Choroid plexus epithelial cell (primary cell): ENCODE results near the gene SPINK13.
"Not testable (repeated sequence)": the region's sequence is repeated elsewhere in the genome, so short reads cannot be mapped to it uniquely, and the experiment has no call there.

Source experiments
- DNase-seq: peaks from one replicate; pipeline ENCODE4 v3.0.0-alpha.2; 2010; ENCODE audit warnings: low read depth
- H3K4me3 ChIP-seq: 2 replicates; pipeline ENCODE4 v1.5.1; 2011; ENCODE audit warnings: low read depth, mild to moderate bottlenecking, control low read depth, low read length, moderate library complexity
- TF ChIP-seq, protein P1 (sequence below): conservative IDR thresholded peaks from 2 replicates; pipeline ENCODE4 v1.5.1; 2011; ENCODE audit warnings: low read depth, mild to moderate bottlenecking, control low read depth, inconsistent platforms, low read length, moderate library complexity

Gene SPINK13

DNA sequence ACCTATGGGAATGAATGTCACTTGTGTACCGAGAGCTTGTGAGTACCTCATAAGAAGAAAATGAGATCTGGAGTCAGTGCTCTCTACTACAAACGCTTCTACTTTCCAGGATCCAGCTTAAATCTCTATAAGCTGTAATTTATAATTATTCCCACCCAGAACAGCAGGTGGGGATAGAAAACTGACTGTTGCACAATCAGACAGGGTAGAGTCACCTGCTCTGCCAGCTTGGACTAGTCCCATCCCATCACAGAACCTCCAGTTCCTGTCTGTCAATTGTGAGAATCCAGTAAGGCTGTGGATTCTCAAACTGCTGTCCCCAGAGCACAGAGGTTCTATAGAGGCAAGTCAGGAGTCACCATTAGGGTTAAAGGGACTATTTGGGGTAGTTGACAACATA lies 45.6 kb downstream of the SPINK13 start:
- no peak overlapping the region for H3K4me3 ChIP-seq
- DNase-seq: no peak
- TF ChIP-seq, protein P1, sequence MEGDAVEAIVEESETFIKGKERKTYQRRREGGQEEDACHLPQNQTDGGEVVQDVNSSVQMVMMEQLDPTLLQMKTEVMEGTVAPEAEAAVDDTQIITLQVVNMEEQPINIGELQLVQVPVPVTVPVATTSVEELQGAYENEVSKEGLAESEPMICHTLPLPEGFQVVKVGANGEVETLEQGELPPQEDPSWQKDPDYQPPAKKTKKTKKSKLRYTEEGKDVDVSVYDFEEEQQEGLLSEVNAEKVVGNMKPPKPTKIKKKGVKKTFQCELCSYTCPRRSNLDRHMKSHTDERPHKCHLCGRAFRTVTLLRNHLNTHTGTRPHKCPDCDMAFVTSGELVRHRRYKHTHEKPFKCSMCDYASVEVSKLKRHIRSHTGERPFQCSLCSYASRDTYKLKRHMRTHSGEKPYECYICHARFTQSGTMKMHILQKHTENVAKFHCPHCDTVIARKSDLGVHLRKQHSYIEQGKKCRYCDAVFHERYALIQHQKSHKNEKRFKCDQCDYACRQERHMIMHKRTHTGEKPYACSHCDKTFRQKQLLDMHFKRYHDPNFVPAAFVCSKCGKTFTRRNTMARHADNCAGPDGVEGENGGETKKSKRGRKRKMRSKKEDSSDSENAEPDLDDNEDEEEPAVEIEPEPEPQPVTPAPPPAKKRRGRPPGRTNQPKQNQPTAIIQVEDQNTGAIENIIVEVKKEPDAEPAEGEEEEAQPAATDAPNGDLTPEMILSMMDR: no peak

DNA sequence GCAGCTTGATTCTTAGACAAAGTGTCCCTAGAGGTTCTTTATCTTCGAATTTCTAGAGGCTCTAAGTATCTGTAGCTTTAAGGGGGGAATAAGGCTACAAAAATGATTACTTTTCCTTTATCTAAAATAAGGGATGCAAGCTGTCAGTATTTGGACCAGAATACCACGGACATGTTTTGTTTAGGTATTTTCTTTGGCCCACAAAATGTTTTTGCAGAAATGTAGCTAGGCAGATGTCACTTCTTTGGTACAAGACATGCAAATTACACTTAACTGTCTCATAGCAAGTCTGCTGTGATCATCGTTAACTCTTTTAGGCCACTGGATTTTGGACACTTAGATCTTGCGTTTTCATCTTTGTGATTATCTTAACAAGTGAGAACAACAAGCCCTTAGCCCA lies 46.1 kb downstream of the SPINK13 start:
- DNase-seq: no peak
- TF ChIP-seq, protein P1: no peak
- no peak overlapping the region for H3K4me3 ChIP-seq

DNA sequence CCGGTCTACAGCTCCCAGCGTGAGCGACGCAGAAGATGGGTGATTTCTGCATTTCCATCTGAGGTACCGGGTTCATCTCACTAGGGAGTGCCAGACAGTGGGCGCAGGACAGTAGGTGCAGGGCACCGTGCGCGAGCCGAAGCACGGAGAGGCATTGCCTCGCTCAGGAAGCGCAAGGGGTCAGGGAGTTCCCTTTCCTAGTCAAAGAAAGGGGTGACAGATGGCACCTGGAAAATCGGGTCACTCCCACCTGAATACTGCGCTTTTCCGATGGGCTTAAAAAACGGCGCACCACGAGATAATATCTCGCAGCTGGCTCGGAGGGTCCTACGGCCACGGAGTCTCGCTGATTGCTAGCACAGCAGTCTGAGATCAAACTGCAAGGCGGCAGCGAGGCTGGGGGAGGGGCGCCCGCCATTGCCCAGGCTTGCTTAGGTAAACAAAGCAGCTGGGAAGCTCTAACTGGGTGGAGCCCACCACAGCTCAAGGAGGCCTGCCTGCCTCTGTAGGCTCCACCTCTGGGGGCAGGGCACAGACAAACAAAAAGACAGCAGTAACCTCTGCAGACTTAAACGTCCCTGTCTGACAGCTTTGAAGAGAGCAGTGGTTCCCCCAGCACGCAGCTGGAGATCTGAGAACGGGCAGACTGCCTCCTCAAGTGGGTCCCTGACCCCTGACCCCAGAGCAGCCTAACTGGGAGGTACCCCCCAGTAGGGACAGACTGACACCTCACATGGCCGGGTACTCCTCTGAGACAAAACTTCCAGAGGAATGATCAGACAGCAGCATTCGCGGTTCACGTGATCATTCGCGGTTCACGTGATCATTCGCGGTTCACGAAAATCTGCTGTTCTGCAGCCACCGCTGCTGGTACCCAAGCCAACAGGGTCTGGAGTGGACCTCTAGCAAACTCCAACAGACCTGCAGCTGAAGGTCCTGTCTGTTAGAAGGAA lies 51.7 kb downstream of the SPINK13 start:
- peak overlapping the region; percentile 33 for H3K4me3 ChIP-seq
- DNase-seq: not testable (repeated sequence)

DNA sequence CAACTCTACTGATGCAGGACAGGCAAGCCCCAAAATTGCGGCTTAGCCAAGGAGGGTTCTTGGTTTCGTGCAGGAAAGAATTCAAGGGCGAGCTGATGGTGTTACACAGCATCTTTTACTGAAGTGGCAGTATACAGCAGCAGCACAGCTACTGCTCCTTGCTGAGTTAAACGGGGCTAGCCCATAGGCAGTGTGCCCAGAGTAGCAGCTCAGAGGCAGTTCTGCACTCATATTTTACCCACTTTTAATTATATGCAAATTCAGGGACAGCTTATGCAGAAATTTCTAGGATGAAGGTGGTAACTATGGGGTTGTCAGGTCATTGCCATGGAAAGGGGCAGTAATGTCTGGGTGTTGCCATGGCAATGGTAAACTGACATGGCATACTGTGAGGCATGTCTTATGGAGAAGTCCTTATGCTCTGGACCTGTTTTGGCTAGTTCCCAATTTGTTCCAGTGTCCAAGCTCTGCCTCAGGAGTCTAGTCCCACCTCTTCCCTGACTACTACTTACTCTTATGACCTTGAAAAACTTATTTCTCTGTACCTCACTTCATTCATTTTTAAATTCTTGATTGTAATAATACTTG lies 64.8 kb downstream of the SPINK13 start:
- DNase-seq: no peak
- TF ChIP-seq, protein P1: no peak
- no peak overlapping the region for H3K4me3 ChIP-seq

DNA sequence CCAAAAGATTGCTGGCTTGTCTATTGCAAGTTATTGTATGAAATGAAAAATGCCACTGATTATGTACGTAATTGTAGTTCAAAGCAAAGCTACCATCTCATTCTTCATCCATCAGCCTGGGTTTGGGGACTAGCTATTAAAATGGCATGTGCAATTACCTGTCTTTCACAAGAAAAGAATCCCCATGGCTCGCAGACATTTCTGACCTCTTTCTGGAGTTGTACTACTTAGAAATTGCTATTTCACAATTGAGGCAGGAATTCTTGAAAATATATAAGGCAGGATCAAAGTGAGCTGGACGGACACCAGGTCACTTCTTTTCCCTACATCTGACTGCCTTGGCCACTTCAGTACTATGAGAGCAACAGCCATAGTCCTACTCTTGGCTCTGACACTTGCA lies 66.7 kb downstream of the SPINK13 start, which contains the start of gene SPINK9:
SPINK9 (plus strand) TSS at position 301 of the 400 bp plus-strand sequence; CDS start at position 356, 55 bp downstream.
- TF ChIP-seq, protein P1: no peak
- no peak for DNase-seq

More for the DNA sequence above, 66.7 kb downstream of the SPINK13 start, which contains the start of gene SPINK9:
- no peak within 1 kb of the TSS for H3K4me3 ChIP-seq
